Hypothalamus (tissue), 51 donors: Measurements from ENCODE around the gene TRIM64C.
"Not testable (repeated sequence)": the region's sequence is repeated elsewhere in the genome, so short reads cannot be mapped to it uniquely, and the experiment has no call there.

ENCODE experiments used
- DNase-seq, 51 donors: peaks; one replicate each; lab custom pipeline; 2025; lab: John Stamatoyannopoulos, UW

The TRIM64C gene

GRCh38 chr11:49059012-49059411 is at the start of gene TRIM64C:
Gene TRIM64C, minus strand, starts transcription at chr11:49059112. Its CDS starts 0 bp downstream, at chr11:49059112.
- DNase-seq, result not testable (repeated sequence)

- not testable (repeated sequence) for DNase-seq
Observed at GRCh38 chr11:49102356-49102755, 43.4 kb upstream of the TRIM64C start.

- DNase-seq, result not testable (repeated sequence)
Observed at GRCh38 chr11:49069897-49070296, 11.0 kb upstream of the TRIM64C start.

- DNase-seq, result not testable (repeated sequence)
Observed at GRCh38 chr11:49049821-49050220, 9.1 kb downstream of the TRIM64C start.

- DNase-seq, result not testable (repeated sequence)
Observed at GRCh38 chr11:49048229-49048628, 10.7 kb downstream of the TRIM64C start.

GRCh38 chr11:49028523-49028922 is 30.4 kb downstream of the TRIM64C start, which contains the start of gene TRIM49B:
Gene TRIM49B, plus strand, starts transcription at chr11:49028823. Its CDS starts 2,777 bp downstream, at chr11:49031600.
- DNase-seq, result not testable (repeated sequence)
